ENCODE measurements around the gene SNTA1. TPM values are rescaled to one million over a fixed set of nuclear protein-coding genes. Genes with fewer than 3 reads are reported as not detected.
A peak's percentile ranks its signal among the peaks of the same experiment; 100 is the strongest.

Gene SNTA1
- total and polyA plus RNA-seq, 9 of the 15 experiments (the other 6 are each of a cell fraction or from before 2014, with no cell fraction given), result 1.2 to 40.8 (median 20.3) TPM

- TF ChIP-seq CUX1 (CRISPR knock-in tag; IDR thresholded peaks at IDR 0.05) (no peak), ZZZ3 (IDR thresholded peaks at IDR 0.05) (peak; percentile 66; the same call in 1 of the 2 replicates), E2F1 (CRISPR knock-in tag; IDR thresholded peaks at IDR 0.05) (peak; percentile 79), ARID3B (CRISPR knock-in tag; IDR thresholded peaks at IDR 0.05; ENCODE audit: borderline replicate concordance) (no peak), ZNF398 (CRISPR knock-in tag; IDR thresholded peaks at IDR 0.05) (no peak), GABPA (tag; conservative IDR thresholded peaks at IDR 0.05; ENCODE audit: low read depth) (peak; percentile 100), ZNF584 (CRISPR knock-in tag; IDR thresholded peaks at IDR 0.05; ENCODE audit: low read depth) (no peak), SMARCC2 (IDR thresholded peaks at IDR 0.05; ENCODE audit: low read depth) (no peak), NFATC3 (IDR thresholded peaks at IDR 0.05) (peak; percentile 89), EHMT2 (IDR thresholded peaks at IDR 0.05) (0 out of 2 replicates have a peak, but pooled peaks have one; percentile 33), GABPB1 (CRISPR knock-in tag; IDR thresholded peaks at IDR 0.05) (peak; percentile 100), ZNF431 (CRISPR knock-in tag; IDR thresholded peaks at IDR 0.05) (peak; percentile 30; the same call in 1 of the 2 replicates)
Observed at GRCh38 chr20:33401184-33401920, 42.2 kb downstream of the SNTA1 start, which contains the start of gene CDK5RAP1 (continued).
